Mucosa of rectum (tissue), 2 donors: ENCODE results near the gene GHITM.
"Not testable (repeated sequence)": the region's sequence is repeated elsewhere in the genome, so short reads cannot be mapped to it uniquely, and the experiment has no call there.

Experiments used
- H3K27ac ChIP-seq, 2 donors: one replicate each; pipeline ENCODE4 v1.7.0; 2013; ENCODE audit warnings: inconsistent platforms in 2 of 2, low read depth in 2 of 2, low read length in 2 of 2
- H3K27me3 ChIP-seq, 2 donors: one replicate each; pipeline ENCODE4 v1.7.0; 2013; ENCODE audit warnings: low read length in 2 of 2; ENCODE audit not compliant: control insufficient read depth in 2 of 2, insufficient read depth in 2 of 2
- H3K36me3 ChIP-seq, 2 donors: one replicate each; pipeline ENCODE4 v1.7.0; 2013; ENCODE audit warnings: low read length in 2 of 2; ENCODE audit not compliant: control insufficient read depth in 2 of 2, insufficient read depth in 2 of 2
- H3K4me1 ChIP-seq, 2 donors: one replicate each; pipeline ENCODE4 v1.7.0; 2013; ENCODE audit warnings: low read length in 2 of 2, mild to moderate bottlenecking in 1 of 2; ENCODE audit not compliant: control insufficient read depth in 2 of 2, insufficient read depth in 2 of 2
- H3K4me3 ChIP-seq, 2 donors: one replicate each; pipeline ENCODE4 v1.7.0; 2013; ENCODE audit warnings: low read length in 2 of 2
- H3K9ac ChIP-seq, 2 donors: one replicate each; pipeline ENCODE4 v1.7.0; 2013; ENCODE audit warnings: low read length in 2 of 2, low read depth in 1 of 2, mild to moderate bottlenecking in 1 of 2
- H3K9me3 ChIP-seq, 2 donors: one replicate each; pipeline ENCODE4 v1.7.0; 2013; ENCODE audit warnings: low read length in 2 of 2; ENCODE audit not compliant: control insufficient read depth in 2 of 2
- donor health status: healthy.
- donor health status: Normal muscosa, but diverticular disease.

The GHITM gene

DNA sequence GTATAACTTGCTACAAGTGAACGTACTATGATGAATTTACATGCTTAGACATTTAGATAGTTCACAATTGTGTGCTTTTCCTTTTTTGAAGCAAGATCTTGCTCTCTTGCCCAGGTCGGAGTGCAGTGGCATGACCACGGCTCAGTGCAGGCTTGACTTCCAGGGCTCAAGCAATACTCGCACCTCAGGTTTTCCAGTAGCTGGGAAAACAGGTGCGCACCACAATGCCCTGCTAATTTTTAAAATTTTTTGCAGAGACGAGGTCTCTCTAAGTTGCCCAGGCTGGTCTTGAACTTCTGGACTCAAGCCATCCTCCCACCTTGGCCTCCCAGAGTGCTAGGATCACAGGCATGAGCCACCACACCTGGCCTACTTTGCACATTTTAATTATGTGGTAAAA, 36.1 kb downstream of the GHITM start:
- no peak overlapping the region for H3K27ac ChIP-seq
- peak overlapping the region; percentile 24 to 26 for H3K9ac ChIP-seq
- no peaks in the 10 kb centered on the region for H3K27me3 ChIP-seq
- H3K36me3 ChIP-seq, result peaks cover 25 to 31% of the 10 kb centered on the region in 2 donors
- H3K9me3 ChIP-seq, result no peaks in the 10 kb centered on the region
- H3K4me1 ChIP-seq, result peaks cover 22 to 38% of the 10 kb centered on the region in 2 donors
- H3K4me3 ChIP-seq, result peak overlapping the region; percentile 69 to 89

GRCh38 chr10:84176351-84176750, 37.0 kb downstream of the GHITM start:
- no peak overlapping the region for H3K27ac ChIP-seq
- peaks cover 22 to 35% of the 10 kb centered on the region in 2 donors for H3K4me1 ChIP-seq
- peak overlapping the region in 1 of 2 donors; percentile 89 for H3K4me3 ChIP-seq
- H3K36me3 ChIP-seq, result peaks cover 25 to 32% of the 10 kb centered on the region in 2 donors
- H3K9ac ChIP-seq, result no peak overlapping the region
- H3K9me3 ChIP-seq, result no peaks in the 10 kb centered on the region
- H3K27me3 ChIP-seq, result no peaks in the 10 kb centered on the region

GRCh38 chr10:84176836-84177474, 37.6 kb downstream of the GHITM start:
- H3K36me3 ChIP-seq, result peaks cover 25 to 36% of the 10 kb centered on the region in 2 donors
- peaks cover 19 to 30% of the 10 kb centered on the region in 2 donors for H3K4me1 ChIP-seq
- no peak overlapping the region for H3K4me3 ChIP-seq
- no peaks in the 10 kb centered on the region for H3K27me3 ChIP-seq
- H3K9ac ChIP-seq, result no peak overlapping the region
- H3K9me3 ChIP-seq, result no peaks in the 10 kb centered on the region
- H3K27ac ChIP-seq, result no peak overlapping the region

DNA sequence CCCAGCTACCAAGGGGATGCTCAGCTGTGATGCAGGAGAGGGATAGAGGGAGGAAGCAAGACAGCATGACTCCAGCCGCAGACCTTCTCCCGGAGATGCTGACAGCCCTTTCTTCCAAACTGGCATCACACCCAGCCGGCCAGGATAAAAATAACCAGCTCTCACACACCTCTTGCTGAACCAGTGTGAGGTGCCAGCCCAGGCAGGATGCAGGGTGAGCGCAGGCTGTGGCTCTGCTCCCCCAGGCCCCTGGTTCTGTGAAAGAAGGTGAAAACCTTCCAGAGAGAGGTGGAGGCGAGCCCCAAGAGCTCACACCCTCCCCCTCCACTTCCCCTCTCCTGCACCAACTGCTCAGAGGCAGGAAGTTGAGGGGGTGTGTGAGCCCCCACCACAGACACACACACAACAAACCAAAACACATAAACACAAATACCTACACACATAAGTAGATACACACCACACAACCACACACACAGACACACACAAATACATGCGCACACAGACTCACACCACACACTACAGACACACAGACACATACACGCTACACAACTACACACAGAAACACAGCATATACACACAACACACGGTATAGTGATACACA, 38.3 kb downstream of the GHITM start:
- Histone ChIP-seq H3K9ac (no peak overlapping the region), H3K4me1 (peaks cover 15 to 25% of the 10 kb centered on the region in 2 donors), H3K27ac (no peak overlapping the region), H3K9me3 (no peaks in the 10 kb centered on the region), H3K27me3 (no peaks in the 10 kb centered on the region), H3K36me3 (peaks cover 25 to 36% of the 10 kb centered on the region in 2 donors), H3K4me3 (no peak overlapping the region)

GRCh38 chr10:84178160-84178609, 38.9 kb downstream of the GHITM start:
- Histone ChIP-seq H3K27ac (no peak overlapping the region), H3K9ac (no peak overlapping the region), H3K4me3 (no peak overlapping the region), H3K9me3 (no peaks in the 10 kb centered on the region), H3K36me3 (peaks cover 25 to 36% of the 10 kb centered on the region in 2 donors), H3K27me3 (no peaks in the 10 kb centered on the region), H3K4me1 (peaks cover 9 to 19% of the 10 kb centered on the region in 2 donors)

DNA sequence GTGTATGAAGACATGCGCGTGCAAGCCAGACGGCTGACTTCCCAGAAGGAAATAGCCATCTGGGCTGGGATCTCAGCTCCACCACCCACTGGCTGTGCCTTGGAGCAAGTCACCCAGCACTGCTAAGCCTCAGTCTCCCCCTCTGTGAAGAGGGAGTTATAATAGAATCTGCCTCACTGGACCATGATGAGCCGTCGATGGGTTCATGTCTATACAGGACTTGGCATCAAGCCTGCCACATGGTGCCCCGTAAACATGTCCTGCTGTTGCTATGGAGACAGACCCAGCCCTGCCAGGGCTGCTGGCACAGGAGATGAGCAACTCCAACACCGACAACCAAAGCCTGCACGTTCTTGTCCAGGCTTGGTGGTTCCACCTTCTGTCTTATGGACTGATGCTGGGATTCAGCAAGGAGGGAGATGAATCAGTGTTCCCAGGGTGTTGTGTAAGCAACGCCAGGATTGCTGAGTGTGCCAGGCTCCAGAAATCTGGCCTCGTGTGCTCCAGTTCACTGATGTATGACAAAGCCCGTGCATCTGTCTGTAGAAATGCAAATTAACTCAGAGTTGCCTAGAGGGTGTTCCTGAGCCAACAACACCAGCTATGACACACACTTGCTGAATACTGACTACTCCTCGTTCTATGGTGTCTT, 39.9 kb downstream of the GHITM start:
- no peak overlapping the region for H3K9ac ChIP-seq

DNA sequence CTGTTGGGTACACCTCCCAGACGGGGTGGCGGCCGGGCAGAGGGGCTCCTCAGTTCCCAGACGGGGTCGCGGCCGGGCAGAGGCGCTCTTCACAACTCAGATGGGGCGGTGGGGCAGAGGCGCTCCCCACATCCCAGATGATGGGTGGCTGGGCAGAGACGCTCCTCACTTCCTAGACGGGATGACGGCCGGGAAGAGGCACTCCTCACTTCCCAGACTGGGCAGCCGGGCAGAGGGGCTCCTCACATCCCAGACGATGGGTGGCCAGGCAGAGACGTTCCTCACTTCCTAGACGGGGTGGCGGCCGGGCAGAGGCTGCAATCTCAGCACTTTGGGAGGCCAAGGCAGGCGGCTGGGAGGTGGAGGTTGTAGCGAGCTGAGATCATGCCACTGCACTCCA, 41.1 kb downstream of the GHITM start:
- not testable (repeated sequence) for H3K9ac ChIP-seq
- H3K4me1 ChIP-seq, result peaks cover 17 to 25% of the 10 kb centered on the region in 2 donors

More for the DNA sequence above, 39.9 kb downstream of the GHITM start:
- no peak overlapping the region for H3K27ac ChIP-seq
- H3K4me3 ChIP-seq, result peak overlapping the region in 1 of 2 donors; percentile 31
- no peaks in the 10 kb centered on the region for H3K27me3 ChIP-seq
- H3K9me3 ChIP-seq, result no peaks in the 10 kb centered on the region
- peaks cover 9 to 20% of the 10 kb centered on the region in 2 donors for H3K4me1 ChIP-seq
- peaks cover 25 to 36% of the 10 kb centered on the region in 2 donors for H3K36me3 ChIP-seq

GRCh38 chr10:84181631-84182030, 42.3 kb downstream of the GHITM start:
- H3K27ac ChIP-seq, result no peak overlapping the region
- H3K9me3 ChIP-seq, result no peaks in the 10 kb centered on the region
- peaks cover 30 to 35% of the 10 kb centered on the region in 2 donors for H3K36me3 ChIP-seq
- H3K4me3 ChIP-seq, result no peak overlapping the region
- peaks cover 14 to 17% of the 10 kb centered on the region in 2 donors for H3K4me1 ChIP-seq
- H3K9ac ChIP-seq, result no peak overlapping the region
- H3K27me3 ChIP-seq, result no peaks in the 10 kb centered on the region

More for the DNA sequence above, 41.1 kb downstream of the GHITM start:
- not testable (repeated sequence) for H3K27me3 ChIP-seq, H3K27ac ChIP-seq, H3K4me3 ChIP-seq, H3K9me3 ChIP-seq
- H3K36me3 ChIP-seq, result peaks cover 31 to 37% of the 10 kb centered on the region in 2 donors

DNA sequence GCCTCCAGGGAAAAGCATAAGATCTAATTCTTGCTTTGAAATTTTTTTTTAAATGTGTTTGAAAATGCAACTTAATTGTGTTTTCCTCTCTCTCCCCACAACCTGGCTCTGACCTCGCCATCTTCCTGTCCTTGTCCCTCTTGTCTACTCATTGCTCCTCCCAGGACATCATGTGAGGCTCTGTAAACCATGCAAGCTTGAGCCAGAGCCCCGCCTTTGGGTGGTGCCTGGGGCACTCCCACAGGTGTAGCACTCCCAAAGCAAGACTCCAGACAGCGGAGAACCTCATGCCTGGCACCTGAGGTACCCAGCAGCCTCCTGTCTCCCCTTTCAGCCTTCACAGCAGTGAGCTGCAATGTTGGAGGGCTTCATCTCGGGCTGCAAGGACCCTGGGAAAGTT, 45.2 kb downstream of the GHITM start:
- H3K9me3 ChIP-seq, result no peaks in the 10 kb centered on the region
- peak overlapping the region; percentile 5 to 34 for H3K27ac ChIP-seq
- no peak overlapping the region for H3K4me3 ChIP-seq
- H3K9ac ChIP-seq, result no peak overlapping the region
- no peaks in the 10 kb centered on the region for H3K27me3 ChIP-seq
- H3K36me3 ChIP-seq, result peaks cover 7 to 9% of the 10 kb centered on the region in 2 donors
- peaks cover 9 to 19% of the 10 kb centered on the region in 2 donors for H3K4me1 ChIP-seq
